HG03354 (cell line): ENCODE measurements around the gene TALDO1.

ENCODE experiments used
- ATAC-seq: cut with Tn5 transposase; IDR thresholded peaks from one replicate; pipeline ENCODE4 v1.9.1; 2021; ENCODE audit warnings: mild to moderate bottlenecking; ENCODE audit not compliant: unreplicated experiment, poor library complexity, severe bottlenecking

Gene TALDO1

DNA sequence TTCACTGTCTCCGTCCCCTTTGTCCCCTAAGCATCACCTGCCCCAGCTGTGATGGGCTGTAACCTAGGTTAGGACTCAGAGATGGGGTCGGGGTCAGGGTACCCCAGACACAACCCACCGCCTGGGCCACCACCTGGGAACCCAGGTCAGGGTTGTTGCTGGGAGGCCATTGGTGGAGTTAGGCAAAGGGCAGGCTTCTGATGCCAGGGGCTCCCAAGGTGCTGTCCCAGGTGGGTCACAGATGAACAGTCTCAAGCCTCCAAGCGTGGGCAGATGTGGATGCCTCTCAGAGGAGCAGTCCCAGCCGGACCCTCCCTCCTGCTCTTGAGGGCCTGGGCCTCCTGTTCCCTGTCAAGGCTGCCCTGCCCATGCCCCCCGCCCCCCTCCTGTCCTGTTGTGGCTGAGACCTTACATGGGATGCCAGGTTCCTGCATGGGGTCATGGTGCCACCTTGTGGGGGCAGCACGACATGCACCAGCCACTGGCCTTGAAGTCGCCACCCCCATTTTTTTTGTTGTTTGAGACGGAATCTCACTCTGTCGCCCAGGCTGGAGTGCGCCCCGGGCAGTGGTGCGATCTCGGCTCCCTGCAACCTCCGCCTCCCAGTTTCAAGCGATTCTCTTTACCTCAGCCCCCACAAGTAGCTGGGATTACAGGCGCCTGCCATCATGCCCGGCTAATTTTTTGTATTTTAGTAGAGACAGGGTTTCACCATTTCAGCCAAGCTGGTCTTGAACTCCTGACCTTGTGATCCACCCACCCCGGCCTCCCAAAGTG is 17.9 kb downstream of the TALDO1 start:
- no peak for ATAC-seq

DNA sequence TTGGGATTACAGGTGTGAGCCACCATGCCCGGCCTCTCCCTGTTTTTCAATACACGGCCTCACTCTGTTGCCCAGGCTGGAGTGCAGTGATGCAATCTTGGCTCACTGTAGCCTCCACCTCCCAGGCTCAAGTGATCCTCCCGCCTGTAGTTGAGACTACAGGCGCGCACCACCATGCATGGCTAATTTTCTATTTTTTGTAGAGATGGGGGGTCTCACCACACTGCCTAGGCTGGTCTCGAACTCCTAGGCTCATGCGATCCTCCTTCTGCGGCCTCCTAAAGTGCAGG is 18.5 kb downstream of the TALDO1 start:
- no peak for ATAC-seq

DNA sequence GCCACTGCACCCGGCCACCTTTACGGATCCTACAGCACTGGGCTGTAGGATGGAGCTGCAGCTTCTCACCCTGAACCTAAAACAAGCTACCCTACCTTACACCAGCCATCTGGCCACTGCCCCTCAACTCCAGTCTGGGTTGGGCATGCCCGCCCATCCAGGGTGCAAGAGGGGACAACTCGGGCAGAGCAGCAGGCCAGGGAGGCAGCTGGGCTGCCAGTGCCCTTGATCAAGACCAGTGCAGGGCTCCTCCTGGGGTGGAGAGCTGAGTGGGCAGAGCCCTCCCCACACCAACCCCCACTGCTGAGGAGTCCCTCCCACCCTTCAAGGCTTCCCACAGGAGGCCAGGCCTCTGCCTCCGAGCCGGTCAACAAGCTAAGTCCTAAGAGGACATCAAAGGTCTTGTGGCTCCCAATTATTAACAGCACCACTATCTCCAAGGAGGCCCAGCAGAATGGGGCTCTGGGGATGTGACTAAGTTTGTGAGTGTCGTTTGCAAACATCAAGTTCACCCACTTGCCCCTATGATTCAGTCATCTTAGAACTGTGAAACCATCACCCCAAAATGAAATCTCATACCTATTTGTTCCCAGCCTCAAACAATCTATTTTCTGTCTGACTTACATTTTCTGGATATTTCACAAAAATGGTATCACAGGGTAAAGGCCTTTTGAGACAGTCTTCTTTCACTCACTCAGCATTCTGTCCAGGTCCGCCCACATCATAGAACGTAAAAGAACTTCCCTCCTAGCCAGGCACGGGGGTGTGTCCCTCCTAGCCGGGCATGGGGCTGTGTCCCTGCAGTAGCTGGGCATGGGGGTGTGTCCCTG is 19.1 kb downstream of the TALDO1 start:
- ATAC-seq: no peak

DNA sequence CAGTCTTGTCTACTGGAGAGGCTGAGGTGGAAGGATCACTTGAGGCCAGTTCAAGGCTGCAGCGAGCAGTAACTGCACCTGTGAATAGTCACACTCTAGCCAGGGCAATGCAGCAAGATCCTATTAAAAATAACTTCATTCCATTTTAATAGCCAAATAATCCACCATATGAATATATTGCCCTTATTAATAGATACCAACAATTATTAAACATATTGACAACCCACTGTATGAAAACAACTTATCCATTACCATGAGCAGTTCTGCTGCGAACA is 19.6 kb downstream of the TALDO1 start:
- ATAC-seq: no peak

DNA sequence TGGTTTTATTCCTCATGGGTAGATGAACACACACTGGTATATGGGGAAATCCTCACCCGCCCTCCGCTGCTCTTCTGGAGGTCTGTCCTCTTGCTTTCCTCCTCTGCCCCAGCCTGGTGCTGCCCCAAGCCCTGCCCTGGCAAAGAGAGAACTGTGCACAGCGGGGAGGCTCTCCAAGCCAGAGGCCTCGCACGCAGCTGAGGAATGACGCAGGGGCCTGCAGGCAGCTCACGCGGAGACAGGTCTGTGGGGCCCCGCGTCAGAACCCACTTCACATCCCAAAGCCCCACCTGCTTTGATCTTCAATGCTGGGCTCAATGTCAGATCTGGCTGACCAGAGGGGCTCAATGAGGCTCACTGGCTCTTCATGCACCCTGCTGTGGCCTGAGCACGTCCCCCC is 20.0 kb downstream of the TALDO1 start:
- ATAC-seq: no peak

DNA sequence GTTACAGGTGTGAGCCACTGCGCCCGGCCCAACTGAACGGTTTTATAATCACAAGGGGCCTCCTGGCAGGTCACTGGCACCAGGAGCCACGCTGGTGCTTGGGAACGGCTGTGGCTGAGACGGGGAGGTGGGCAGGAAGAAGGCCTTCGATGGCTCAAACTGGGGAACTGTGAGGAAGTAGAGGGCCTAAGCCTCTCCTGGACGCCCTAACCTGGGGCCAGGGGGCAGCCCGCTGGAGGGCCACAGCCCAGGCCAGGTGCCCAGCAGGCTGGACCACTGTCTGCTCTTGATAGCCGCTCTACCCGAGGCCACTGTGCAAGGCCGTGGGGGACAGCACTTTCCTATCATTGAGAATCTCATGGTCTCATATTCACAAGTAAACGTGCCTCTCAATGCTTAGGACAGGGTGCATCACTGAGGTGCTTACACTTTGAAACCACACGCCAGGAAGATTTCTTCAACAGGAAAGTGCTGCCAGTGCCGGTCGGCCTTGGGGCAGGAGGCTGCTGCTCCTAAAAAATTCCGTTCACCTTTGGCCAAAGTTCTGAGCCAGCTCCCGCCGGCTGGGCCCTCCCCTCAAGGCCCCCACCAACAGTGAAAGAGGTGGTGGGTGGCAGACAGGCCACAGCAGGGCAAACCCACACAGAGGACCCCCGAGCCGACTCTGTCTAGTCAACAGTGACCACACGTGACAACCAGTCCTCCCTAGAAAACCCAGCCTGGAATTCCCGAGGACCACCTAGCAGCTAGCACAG is 22.8 kb downstream of the TALDO1 start:
- ATAC-seq: no peak

DNA sequence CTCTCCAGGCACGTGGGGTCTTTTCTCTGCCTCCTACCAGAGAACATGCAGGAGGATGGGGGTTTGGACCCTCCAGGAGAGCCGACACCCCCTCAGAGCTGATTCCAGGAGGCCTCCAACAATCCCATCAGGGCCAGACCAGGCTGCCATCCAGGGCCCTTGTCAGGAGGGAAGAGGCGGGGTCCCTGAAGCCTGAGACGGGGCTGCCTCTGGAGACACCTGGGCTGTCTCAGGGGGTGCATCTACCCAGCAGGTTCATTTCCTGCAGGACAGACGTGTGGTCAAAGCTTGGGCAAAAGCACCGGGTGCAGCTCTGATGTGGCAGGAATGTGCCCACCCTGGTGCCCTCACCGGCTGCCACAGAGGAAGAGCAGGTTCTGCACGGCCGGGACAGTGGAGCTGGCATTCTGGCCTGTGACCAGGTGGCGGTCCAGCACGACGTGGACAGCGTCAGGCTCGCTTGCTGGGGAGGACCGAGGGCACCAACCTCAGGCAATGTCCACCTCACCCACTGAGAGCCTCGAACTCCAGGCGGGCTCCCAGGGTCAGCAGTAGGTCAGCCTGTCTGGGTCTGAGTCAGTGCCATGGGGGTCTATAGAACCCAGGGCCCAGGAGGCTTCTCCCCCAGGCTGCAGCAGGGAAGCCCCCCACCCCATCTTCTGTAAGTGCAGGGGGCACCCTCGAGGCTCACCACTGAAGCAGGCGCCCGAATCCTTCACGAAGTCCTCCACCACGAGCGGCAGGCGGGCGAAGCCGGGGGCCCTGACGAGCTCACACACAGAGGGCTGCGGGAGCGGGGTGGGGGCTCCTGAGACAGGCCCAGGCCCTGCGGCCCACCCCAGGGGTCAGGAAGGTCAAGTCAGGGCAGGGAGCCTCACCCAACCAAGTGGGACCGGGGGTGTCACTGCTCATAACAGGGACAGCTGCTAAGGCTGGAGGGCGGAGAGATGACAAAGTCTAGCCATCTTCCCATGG is 23.7 kb downstream of the TALDO1 start:
- no peak for ATAC-seq

DNA sequence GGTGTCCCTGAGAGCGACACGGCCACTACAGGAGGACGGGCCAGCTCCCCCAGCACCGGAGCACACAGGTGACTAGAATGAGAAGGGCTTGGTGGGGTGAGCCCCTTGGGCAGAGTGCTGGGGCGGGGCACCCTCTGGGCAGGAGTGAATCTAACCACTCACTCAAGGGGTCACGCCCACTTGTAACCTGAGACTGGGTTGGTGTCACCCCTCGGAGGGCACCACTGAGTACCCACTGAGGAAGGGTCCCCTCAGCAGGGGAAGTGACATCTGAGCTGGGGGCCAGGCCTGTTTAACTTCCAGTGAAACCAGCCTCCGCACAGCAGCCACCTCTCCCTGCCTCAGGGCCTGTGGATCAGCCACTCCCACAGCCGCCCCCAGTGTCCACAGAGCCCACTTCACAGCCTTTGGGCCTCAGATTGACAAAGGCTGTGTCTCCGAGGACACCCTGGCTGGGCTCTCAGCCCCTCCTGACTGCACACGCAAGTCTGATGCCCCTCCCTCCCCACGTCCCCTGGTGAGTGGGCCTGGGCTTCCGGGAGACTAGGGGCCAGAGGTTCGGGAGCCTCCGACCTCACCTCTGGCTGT is 24.4 kb downstream of the TALDO1 start:
- ATAC-seq: no peak

DNA sequence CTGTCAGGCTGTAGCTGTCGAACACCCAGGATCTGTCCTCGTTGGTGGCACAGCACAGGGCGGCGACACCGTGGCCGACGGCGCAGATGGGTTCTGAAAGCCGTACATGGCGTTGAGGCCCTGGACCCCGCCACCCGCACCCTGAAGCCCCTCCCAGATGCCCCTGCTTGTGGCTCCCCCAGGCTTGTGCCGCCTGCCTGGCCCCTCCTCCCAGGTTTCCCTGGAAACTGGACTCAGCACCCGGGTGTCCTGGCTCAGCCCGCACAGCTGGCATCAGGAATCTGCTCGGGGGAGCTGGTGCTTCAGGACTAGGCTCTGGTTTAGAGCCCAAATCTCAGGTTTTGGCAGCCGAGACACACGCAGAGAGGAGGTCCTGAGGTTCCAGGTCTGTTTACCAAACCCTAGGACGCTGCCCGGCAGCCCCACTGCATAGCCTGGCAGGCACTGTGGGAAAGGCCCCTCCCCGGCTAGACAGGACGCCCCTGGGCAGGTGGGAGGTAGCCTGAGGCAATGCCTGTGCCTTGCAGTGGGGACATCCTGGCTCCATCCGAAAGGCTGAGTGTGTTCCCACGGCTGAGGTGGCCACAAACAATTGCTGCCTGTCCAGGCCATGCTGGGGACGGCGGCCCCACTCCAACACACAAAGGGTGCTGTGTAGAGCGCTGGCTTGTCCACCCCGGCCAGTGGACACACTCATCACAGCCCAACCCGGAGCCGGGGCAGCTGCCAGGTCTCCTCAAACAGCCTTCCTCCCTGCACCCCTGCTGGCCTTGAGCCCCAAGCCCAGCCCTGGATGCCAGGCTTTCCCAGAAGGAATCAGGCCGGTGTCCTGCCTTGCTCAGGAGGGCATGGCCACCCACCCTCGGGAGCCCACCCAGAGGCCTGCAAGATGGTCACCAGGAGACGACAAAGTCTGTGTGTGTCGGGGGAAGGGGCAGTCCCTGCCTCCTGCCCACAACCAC is 25.4 kb downstream of the TALDO1 start:
- ATAC-seq: no peak

DNA sequence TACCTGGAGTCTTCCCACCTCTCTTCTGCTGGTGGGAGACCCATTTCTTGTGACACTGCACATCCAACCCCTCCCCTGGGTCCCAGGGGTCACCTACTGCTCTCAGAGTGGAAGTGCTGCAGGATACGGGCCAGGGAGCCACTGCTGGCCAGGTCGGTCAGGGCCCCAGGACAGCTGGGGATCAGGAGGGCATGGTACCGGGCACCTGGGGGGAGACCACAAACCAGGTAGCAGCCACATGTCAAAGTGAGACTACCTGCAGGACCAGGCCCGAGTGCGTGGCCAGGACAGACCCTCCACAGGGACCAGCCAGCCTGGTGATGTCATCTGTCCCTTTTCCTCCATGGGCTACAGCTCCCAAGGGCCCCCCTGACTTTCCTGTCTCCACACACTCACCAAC is 26.2 kb downstream of the TALDO1 start:
- no peak for ATAC-seq

DNA sequence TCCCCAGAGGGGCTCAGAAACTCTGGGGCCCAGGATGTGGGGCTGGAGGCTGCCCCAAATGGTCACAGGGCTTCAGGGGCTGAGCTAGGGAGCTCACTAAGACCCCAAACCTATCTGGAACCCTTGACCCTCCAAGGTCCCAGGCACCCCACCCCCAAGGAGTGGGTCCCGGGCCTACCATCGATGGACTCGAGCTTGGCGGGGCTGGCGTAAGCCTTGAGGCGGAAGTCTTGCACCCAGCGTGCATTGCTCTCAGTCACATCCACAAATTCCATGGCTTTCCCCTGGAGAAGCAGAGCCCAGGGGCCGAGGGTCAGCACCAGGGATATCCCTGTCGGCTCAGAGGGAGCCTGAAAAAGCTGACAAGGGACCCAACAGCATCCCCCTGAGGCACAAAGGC is 26.6 kb downstream of the TALDO1 start:
- no peak for ATAC-seq

DNA sequence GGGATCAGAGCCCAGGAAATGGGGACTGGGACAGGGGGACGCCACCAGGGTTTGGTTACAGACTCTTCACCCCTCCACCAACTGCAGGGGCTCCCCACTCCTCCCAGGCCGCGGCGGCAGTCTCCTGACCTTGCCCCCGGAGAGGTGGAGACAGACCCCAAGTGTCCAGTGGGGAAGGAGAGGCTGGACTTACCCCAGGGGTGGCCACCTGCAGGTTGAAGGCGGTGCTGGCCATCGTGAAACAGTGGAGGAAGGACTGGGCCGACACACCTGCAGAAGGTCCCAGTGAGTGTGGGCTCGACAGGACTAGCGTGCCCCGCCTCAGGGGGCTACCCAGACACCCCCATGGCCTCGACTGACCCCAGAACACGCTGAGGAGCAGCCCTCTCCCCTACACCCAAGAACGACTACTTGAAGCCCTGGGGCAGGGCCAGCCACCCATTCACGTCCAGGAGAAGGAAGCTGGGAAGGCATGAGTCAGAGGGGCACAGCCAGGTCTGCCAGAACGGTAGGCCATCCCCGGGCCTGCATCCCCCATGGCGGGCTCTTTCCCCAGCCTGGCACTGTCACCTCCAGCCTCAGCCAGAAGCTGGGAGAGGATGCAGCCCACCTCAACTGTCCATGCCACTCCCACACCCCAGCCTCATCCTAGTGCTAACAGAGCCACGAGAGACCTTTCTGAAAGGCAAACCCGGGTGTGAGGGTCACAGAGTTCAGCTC is 27.8 kb downstream of the TALDO1 start:
- no peak for ATAC-seq

DNA sequence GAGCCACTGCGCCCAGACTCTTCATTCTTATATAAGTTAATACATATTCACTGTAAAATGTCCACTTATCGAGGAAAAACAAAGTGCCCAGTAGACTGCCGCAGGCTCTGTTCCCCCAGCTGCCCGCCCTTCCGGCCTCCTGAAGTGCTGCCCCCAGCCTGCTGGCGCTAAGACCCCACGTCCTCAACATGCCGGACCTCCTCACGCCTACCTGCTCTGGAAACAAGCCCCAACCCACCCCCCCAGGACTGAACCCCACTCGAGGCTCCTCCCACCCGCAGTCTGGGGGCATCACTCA is 28.9 kb downstream of the TALDO1 start:
- ATAC-seq: no peak

DNA sequence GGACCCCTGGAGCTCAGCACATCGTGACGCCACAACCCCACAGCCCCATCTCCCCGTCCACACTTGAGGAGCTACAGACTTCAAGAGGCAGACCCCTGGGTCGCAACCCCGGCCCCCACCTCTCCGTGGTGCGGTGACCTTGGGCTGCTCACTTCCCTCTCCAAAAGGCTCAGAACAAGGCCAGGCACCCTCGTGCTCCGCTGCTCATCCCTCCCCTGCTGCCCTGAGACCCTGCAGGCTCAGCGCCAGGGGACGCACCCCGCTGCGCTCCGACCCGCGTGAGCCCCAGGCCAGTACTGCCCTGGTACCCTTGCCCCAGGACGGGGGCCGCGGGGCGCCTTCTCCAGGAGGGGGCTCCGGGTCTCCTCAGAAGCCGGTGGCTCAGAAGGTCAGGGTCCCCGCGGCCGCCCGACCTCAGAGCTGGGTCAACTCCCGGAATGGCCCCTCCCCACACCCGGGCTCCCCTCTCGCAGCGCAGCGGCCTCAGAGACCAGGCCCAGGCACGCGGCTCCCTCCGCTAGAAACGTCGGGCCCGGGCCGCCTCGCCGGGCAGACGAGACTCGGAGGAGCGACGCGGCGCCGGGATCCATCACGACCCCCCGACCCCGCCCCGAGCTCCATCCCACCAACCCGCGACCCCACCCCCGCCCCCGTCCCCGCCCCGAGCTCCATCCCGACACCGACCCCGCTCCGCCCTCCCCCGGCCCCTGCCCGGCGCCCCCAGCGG is 29.5 kb downstream of the TALDO1 start:
- ATAC-seq: peak; percentile 40

DNA sequence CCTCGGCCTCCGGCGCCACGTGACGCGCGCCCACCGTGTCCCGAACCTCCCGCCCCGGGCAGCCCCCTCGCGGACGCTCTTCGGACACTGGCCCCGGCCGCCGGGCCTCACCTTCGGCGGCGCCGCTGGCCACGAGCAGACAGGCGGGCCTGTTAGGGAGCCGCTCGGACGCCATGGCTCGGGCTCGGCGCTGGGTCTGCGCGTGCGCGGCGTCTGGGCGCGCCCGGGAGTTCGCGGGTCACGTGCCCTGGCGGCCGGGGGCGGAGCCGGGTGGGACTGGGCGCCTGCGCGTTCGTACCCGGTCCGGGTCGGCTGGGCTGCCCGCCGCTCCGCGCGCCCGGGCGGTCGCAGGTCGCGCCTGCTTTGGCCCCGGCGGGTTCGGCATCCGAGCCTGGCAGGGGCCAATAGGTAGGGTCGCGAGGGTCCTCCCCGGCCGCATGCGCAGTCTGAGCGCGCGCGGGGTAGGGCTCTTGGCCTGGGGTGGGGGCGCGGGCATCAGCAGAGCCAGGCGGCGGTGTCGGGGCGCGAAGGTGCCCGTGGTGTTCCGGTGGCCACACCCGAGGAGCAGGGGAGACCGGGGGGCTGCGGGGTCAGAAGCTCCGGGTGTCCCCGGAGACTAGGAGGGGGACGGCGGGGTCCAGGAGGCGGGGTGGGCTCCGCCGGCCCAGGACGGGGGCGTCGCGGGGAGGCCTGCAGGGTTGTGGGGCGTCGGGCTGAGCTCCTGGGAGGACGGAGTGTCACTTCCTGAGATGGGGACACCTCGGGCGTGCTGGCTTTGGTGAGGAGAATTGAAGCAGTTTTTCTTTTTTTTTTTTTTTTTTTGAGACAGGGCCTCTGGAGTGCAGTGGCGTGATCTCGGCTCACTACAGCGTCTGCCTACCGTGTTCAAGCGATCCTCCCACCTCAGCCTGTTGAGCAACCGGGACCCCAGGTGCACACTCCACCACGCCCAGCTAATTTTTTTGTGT is 30.3 kb downstream of the TALDO1 start, which contains the start of gene GATD1:
Gene GATD1 (minus strand): TSS at position 200 of the 968 bp plus-strand sequence. CDS start 25 bp downstream, at position 175.
- ATAC-seq: peak; percentile 84
